Measurements from ENCODE around the gene NUP50.

- no peak for TF ChIP-seq CTCF (IDR thresholded peaks at IDR 0.05)
- TF ChIP-seq POLR2AphosphoS5 (IDR thresholded peaks at IDR 0.05; ENCODE audit: insufficient read depth in 1 of 2, low read depth in 1 of 2): no peak
- TF ChIP-seq POLR2A (IDR thresholded peaks at IDR 0.05): no peak
These were observed 14.1 kb upstream of the NUP50 start for GRCh38 chr22:45149671-45150070.

All from vagina (tissue), 2 donors.